Activated CD8-positive, alpha-beta memory T cell treated with anti-CD3 and anti-CD28 coated beads, Interleukin-2, amount 50 U/mL, for 24 hours (primary cell): ENCODE measurements around the gene C1orf198.
"Not testable (repeated sequence)": the region's sequence is repeated elsewhere in the genome, so short reads cannot be mapped to it uniquely, and the experiment has no call there.

ENCODE experiments used
- DNase-seq: peaks from one replicate; pipeline ENCODE4 v3.0.0-alpha.2; 2020; ENCODE audit errors: extremely low read depth

The C1orf198 gene

DNA sequence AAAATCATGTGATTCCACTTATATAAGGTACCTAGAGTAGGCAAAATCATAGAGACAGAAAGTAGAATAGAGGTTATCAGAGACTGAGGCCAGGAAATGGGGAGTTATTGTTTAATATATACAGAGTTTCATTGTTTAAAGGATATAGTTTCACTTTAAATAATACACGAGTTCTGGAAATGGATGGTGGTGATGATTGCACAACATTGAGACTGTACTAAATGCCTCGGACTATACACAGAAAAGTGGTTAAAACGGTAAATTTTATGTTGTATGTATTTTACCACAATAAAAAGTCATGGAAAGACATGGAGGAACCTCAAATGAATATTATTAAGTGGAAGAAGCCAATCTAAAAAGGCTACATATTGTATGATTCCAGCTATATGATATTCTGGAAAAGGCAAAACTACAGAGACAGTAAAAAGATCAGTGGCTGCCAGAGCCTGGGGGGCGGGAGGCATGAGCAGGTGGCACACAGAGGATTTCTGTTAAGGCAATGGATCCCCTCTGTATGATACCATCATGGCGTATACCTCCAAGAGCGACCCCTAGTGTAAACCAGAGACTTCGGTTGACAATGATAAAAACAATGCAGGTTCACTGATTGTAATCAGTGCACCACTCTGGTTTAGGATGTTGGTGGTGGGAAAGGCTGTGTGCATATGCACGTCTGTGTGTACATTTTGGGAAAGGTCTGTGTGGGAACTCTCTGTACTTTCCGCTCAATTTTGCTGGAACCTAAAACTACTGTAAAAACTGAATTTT, 7.5 kb downstream of the C1orf198 start:
- no peak for DNase-seq

DNA sequence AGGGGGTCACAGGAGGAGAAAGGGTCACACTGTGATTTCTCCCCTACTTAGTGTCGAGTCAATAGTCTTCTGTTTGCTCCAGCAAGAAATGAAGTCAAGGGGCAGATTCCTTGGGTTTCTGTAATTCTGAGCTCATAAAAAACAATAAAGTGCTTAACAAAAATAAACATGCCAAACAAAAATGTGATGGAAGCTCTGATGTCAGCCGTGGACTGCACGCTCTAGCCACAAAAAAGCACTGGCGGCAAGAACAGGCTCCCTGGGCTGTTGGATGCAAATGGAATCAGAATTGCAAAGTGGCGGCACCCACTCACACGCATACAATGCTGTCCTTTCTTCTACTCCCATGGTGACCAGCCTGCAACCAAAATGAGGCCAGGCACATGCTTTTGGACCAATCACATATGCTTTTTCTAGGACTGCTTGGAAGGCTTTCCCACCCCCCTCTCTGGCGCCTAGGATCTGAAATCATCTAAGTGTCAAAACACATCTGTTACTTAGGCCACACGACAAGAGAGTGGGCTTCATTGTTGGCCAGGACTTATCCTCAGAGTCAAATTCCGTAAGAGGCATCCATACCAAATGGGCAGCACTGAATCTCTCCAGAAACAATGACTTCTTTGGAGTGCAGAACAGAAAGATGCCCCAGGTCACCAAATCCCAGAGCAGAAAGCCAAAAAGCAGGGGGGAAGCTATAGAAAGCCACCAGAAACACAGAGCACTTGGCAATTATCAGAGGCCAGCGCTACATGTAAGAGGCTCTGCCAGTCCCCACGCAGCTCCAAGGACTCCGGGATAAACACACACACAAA, 9.2 kb downstream of the C1orf198 start:
- DNase-seq: no peak

DNA sequence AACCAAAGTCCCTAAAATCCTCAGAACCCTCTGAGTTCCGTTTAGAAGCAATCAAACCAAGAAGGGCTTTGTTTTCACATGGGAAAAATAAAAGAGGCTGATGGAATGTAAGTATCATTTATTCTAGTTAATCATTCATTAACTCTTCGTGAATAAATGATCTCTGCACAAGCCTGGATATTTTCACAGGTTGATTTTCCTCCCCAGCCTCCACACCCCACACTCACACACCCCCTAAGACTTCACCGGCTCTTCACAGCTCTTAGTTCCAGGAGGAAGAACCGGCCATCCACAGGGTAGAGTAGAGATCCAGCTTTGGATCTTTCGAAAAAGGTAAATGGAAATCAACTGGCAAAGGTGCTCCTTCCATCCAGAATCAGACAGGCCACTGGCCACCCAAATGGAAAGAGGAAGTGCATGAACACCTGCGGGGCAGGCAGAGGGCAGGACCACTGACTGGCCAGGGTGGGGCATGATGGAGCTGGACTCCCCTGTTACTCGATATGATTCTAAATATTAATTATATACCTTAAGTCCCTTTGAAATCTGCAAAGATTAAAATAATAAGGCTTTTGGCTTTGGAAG, 10.0 kb downstream of the C1orf198 start:
- no peak for DNase-seq

DNA sequence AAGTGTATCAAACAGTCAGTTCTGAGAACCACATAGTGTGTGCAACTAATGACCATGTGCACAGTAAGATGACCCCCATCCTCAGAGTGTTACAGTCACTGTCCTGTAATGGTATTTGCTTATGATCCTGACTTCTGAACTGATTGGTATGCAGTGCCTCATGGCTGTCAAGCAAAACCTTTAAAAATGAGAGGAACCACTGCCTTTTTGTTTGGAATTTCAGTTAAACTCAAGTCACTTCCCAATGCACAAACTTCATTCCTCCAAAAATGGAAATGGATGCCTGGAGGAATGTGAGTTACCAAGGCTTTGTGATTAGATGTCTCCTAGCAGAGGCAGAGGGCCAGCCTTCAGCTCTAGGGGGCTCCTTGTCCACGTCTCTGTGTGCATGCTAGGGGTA, 10.5 kb downstream of the C1orf198 start:
- DNase-seq: no peak

DNA sequence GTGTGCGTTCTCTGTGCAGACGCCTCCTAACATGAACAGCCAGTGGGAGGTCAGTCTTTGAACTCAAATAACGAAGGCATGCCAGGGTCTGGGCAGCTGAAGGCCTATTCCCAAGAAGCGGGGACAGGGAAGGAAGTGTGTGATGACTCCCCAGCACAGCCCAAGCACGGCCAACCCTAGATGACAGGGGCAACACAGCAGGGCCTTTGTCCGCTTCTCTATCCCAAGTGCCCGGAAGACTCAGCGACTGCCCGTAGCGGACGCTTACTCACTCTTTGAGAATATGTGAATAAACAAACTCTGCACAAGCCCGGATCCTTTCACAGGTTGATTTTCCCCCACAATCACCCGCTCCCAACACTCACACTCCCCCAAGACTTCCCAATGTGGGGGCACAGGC, 11.2 kb downstream of the C1orf198 start:
- DNase-seq: no peak

DNA sequence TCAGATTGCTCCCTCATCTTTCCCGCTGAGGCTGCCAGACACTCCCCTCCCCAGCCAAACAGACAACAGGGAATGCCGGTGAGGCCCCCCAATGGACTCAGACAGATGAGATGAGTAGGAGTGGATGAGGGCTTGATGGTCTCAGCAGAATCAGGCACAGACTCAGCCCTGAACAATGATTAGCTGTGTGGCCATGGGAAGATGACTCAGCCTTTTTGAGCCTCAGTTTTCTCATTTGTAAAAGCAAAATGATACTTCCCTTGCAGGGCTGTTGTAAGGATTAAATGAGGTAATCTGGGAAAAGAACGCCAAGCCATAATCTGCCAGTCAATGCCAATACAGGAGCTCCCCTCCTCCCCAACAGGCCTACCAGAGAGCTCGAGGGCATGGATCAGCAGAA, 12.4 kb downstream of the C1orf198 start:
- no peak for DNase-seq

DNA sequence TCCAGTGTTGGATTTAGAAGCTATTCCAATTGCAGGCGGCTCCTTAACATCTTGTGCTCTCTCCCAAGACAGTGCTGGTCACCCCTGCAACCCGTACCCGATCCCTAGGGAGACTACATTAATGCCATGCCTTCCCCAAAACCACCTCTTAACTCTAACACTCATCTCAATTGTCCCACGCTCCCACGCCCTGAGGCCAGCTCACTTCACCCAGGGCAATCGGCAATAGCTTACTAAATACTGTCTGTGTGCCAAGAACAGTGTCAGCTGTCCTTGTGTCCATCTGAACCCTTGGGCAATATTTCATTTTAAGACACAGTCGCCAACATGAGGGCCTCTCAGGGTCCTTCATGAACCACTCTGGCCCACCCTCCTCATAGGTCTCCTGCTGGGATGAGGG, 13.9 kb downstream of the C1orf198 start:
- DNase-seq: no peak

DNA sequence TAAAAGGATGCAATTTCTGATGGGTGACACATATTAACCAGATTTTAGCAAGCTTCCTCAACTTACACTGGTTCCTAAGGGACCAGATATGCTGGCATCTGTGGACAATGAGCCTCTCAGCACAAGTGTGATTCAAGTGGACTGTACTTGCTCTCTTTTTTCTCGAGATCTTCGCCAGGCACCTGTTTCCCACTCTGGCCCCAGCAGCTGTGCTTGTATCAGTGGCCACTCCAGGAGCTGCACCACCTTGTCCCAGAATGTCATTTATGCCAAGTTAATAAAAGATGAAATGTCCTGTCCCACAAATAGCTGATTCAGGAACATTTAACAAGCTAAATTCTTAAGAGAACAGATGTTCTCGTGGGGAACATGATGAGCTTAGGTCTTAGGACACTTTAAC, 14.6 kb downstream of the C1orf198 start:
- DNase-seq: no peak

DNA sequence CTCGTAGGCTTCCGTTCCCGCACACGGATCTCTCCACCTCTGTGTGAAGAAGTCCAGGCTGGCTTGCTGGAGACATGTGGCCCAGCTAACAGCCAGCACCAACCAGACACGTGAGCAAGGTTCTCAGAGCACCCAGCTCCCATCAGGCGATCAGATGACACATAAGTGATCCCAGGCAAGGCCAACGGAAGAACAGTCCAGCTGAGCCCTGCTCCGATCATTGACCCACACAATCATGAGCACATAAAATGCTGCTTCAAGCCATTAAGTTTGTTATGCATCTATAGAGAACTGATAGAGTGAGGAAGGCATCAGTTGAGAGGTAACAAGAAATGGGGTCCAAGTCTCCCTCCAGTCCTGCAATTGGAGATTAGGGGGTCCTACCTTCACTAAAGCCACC, 15.4 kb downstream of the C1orf198 start:
- no peak for DNase-seq

DNA sequence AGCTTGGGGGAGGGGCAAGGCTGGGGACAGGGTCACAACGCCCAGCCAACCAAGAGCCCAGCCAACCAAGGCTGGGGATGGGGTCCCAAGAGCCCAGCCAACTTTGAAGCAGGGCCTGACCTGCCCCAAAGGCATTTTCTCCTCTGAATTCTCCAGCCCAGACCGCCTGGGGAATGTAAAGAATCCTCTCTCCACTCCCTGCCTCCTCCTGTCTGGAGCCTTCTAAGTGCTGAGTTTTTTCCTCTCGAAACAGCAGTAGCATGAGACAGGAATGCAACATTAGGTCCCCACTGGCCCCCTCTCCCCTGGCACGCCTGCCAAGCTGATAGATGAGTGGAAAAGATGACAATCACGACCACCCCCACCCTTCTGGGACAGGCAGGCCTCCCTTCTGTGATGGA, 17.0 kb downstream of the C1orf198 start:
- DNase-seq: no peak

DNA sequence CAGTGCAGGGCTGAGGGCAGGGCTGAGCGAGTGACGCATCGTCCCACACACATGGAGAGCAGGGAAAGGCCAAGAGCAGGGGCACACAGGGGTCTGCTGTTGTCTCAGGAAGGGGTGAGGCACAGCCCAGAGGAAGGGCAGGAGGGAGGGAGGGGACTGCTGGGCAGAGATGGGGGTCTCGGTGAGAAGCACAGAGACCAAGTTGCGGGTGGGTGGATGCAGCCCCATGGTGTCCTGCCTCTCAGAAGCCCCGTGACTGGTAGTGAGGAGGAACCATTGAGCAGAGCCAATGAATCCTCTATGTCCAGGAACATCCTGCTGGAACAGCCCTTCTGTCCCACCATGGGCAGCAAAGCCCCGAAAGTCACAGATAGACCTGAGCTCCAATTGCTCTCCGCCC, 17.8 kb downstream of the C1orf198 start:
- no peak for DNase-seq

DNA sequence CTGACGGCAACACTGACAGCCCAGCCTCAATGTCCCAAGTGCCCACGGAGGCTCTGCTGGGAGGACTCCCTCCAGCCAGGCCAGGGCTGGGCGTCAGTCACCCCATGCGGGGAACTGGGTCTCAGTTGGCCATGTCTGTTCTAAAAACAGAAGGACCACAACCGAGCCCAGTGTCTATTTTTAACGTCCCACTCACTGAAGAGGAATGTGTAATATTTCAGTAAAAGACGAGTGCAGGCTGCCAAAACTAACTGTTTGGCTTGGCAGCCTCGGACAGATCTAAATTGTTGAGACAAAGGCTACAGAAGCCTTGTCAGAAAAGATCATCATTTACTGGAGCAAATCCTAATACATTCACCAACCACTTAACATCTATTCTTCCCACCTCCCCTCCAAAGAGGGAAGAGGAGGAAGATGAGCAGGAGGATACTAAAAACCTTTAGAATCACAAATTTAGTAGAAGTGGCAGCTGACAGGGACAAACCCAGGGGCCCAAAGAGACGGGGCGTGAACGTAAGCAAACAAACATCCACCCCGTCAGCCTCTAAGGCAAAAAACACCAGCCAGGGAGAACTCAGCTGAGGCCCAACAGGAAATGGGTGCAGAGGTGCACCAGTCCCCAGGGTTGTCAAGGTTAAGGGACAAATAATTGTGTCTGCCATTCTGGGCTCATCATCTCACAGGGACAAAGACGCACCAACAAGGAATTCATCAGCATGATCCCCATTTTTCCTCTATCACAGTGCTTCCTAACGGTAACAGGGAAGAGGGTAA, 18.7 kb downstream of the C1orf198 start:
- no peak for DNase-seq

DNA sequence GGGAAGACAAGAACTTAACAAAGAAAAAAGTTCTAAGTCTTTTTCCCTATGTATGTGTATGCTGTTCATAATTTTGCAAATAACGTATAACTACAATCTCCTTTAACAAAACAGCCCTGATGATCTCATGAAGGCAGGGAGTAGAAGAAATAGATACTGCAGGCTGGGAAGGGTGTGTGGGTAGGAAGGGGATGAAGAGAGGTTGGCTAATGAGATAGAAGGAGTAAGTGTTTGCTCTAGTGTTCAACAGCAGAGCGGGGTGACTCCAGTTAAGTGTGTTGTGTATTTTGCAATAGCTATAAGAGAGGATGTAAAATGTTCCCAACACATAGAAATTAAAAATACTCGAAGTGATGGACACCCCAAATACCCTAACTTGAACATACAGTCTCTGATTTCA, 20.1 kb downstream of the C1orf198 start:
- no peak for DNase-seq

DNA sequence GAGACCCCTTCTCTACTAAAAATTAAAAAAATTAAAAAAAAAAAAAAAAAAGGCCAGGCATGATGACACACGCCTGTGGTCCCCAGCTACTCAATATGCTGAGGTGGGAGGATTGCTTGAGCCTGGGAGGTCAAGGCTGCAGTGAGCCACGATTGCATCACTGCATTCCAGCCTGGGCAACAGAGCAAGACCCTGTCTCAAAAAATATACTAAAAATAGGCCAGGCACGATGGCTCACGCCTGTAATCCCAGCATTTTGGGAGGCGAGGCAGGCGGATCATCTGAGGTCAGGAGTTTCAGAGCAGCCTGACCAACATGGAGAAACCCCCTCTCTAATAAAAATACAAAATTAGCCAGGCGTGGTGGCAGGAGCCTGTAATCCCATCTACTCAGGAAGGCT, 23.1 kb downstream of the C1orf198 start:
- DNase-seq: not testable (repeated sequence)

DNA sequence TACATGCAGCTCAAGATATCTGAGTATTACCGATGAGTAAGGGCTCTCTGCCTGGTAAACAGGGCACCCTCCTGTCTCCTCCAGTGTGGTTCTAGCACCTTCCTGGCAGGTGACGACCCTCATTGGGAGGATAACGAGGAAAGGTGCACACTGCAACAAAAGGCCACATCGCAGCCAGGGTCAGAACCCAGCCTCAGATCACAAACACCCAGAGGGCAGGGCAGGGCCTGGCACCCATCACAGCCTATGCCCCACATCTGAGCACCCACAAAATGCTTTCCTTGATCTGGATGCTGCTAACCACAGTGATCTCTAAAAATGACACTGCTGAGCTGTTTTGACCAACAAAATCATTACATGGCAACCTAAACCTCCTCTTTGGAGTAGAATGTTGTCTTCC, 23.8 kb downstream of the C1orf198 start:
- DNase-seq: no peak

DNA sequence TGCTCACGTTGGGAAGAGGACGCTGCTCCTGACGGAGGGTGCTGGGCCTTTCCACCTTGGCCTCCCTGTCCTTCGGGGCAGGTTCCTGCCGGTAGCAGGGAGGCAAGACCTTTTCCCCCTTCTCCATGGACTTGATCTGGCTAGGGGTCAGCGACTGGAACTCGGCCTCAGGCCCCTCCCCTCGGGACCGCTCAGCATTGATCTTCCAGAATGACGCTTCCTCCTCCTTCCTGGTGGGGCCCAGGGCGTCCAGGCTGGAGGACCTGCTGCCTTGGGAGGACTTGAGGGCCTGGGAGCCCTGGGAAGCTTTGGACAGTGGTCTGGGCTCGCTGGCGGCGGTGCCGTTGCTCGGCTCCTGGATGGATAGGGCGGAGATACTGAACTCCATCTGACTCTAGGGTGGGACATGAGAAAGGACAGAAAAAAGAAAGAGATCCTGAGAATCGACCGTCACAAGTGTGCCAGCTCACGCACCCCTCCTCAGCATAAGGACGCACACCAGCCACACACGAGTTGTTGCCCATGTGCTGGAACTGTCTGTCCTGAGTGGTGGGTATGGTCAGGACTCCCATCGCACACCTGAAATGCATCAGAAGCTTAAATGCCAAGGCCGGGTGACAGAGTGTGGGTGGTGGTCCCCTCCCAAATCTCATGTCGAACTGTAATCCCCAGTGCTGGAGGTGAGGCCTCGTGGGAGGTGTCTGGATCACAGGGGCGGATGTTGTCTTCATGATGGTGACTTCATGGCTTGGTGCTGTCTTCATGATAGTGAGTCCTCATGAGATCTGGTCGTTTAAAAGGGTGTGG, 24.6 kb downstream of the C1orf198 start:
- DNase-seq: no peak

DNA sequence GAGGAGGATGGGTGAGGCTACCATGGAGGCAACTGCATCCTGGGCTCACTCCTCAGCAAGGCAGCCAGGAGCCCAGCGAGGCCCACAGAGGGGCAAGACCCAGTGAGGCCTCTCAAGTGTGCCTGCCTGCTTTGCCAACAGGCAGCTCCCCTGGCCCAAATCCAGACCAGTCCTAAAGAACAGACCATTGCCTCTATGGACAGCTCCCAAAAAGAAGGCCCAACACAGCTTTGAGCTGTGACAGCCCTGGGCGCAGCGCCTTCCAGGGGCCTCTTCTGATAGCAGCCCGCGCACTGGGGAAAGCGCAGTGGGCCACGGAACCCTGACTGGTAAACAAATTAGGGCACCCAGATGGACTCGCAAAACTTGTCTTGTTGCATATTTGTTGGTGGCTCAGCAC, 25.5 kb downstream of the C1orf198 start:
- DNase-seq: no peak

DNA sequence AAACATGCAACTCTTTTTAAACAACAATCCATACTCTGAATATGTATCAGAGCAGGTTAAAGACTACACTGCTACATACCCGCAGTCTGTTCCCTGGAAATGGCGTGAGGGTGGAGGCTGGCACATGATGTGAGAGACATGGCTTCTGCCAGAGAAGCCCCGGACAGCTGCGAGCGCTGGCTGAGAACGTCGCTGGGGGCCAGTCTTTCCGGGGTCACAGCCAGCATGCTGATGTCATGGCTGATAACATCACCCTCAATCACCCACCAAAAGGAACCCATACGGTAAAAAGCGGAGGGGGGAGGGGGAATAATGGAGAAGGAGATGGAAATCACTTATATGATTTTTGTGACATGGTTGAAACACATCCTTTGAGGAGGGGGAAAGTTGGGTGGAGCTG, 29.1 kb downstream of the C1orf198 start:
- DNase-seq: no peak

DNA sequence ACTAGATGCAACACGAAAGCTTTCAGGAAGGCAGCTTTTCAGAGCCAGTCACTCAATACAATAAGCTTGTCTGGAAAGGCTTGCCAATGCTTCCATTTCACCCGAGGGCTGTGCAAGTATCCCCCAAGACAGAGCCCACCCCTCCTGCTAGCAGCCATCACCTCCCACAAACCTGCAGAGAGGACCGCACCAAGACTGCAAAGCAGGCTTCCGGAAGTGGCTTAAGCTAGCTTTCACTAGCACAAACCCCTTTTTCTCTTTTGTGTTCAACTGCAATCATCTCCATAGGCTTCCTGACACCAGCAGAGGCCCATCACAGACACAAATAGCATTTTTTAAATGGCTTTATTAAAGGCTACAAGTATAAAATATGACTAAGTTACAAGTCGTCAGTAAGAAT, 31.5 kb downstream of the C1orf198 start:
- DNase-seq: no peak

DNA sequence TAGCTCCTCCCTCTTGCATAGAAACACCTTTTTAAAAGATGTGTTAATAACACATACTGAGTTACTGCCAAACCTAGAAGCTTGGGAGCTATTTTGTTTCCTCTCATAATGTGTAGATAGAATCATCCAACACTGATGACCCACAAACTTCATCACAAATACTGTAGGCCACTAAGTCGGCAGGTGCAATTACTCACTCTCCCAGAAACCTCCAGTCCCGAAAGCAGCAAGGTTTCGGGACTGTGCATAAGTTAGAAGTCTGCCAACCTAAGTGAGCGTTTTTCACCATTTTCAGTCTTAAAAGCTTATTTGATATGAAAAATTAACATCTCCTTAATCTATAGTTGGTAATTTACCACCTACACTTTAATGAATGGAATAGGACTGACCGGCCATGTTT, 32.0 kb downstream of the C1orf198 start:
- no peak for DNase-seq

DNA sequence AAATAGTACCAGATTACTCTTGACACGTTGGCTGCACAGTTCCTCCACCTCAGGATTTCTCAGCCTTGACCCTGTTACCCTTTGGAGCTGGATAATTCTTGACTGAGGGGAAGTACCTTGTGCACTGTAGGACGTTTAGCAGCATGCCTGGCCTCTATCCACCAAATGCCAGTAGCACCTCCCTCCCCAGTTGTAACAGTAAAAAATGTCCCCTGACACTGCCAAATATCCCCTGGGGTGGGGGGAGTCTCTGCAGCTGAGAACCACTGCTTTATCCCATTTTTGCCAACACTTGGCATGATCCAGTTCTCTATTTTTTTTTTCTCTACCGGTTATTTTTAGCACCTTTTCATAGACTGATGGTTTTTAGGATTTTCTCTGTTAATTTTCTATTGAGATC, 34.0 kb downstream of the C1orf198 start:
- DNase-seq: no peak
